Loucy (cell line): Measurements from ENCODE around the gene SHROOM4.

Experiments
- H2AFZ ChIP-seq: fragments of 200-600 bp; sonication (generic); 2 replicates; pipeline ENCODE4 v1.6.0; 2016; ENCODE audit warnings: antibody characterized with exemption, mild to moderate bottlenecking, low read length, moderate library complexity
- H3F3A ChIP-seq: fragments of 200-600 bp; 2 replicates; pipeline ENCODE4 v1.6.0; 2016; ENCODE audit warnings: antibody characterized with exemption, low read depth, mild to moderate bottlenecking
- H3K27me3 ChIP-seq: fragments of 200-600 bp; sonication (generic); 2 replicates; pipeline ENCODE4 v1.6.1; 2014; ENCODE audit warnings: low read length, mild to moderate bottlenecking; ENCODE audit not compliant: insufficient read depth, poor library complexity, severe bottlenecking
- H3K36me3 ChIP-seq: fragments of 200-600 bp; sonication (generic); 2 replicates; pipeline ENCODE4 v1.6.1; 2016; ENCODE audit warnings: low read length; ENCODE audit not compliant: insufficient read depth
- H3K4me1 ChIP-seq: fragments of 200-600 bp; sonication (generic); 2 replicates; pipeline ENCODE4 v1.5.1; 2014; ENCODE audit warnings: low read length, mild to moderate bottlenecking; ENCODE audit not compliant: insufficient read depth, poor library complexity, severe bottlenecking
- H3K4me2 ChIP-seq: fragments of 200-600 bp; sonication (generic); 2 replicates; pipeline ENCODE4 v1.6.0; 2014; ENCODE audit warnings: antibody characterized with exemption, low read length, low read depth, mild to moderate bottlenecking; ENCODE audit not compliant: poor library complexity, severe bottlenecking
- H3K4me3 ChIP-seq: fragments of 200-600 bp; sonication (generic); 2 replicates; pipeline ENCODE4 v1.5.1; 2014; ENCODE audit warnings: low read length, mild to moderate bottlenecking, mixed read lengths; ENCODE audit not compliant: poor library complexity, severe bottlenecking
- H3K79me2 ChIP-seq: fragments of 200-600 bp; sonication (generic); 2 replicates; pipeline ENCODE4 v1.6.1; 2014; ENCODE audit warnings: low read length; ENCODE audit not compliant: insufficient read depth
- H3K9ac ChIP-seq: fragments of 200-600 bp; sonication (generic); 2 replicates; pipeline ENCODE4 v1.6.0; 2014; ENCODE audit warnings: mild to moderate bottlenecking, low read depth, low read length, moderate library complexity; ENCODE audit not compliant: poor library complexity, severe bottlenecking
- H3K9me2 ChIP-seq: fragments of 200-600 bp; sonication (generic); replicated peaks from 2 replicates; pipeline ENCODE4 v1.6.1; 2016; ENCODE audit warnings: low read depth, low read length, mixed read lengths
- H3K9me3 ChIP-seq: fragments of 200-600 bp; sonication (generic); 2 replicates; pipeline ENCODE4 v1.6.1; 2014; ENCODE audit warnings: mild to moderate bottlenecking, antibody characterized with exemption, low read length, low read depth; ENCODE audit not compliant: insufficient read depth
- H4K20me1 ChIP-seq: fragments of 200-600 bp; sonication (generic); 2 replicates; pipeline ENCODE4 v1.6.0; 2014; ENCODE audit warnings: antibody characterized with exemption, low read length, mild to moderate bottlenecking; ENCODE audit not compliant: insufficient read depth, poor library complexity, severe bottlenecking
- CTCF ChIP-seq: fragments of 200-600 bp; sonication (generic); conservative IDR thresholded peaks from 2 replicates; pipeline ENCODE4 v1.5.1; 2014; ENCODE audit warnings: mild to moderate bottlenecking, antibody characterized with exemption, low read length
- EZH2phosphoT487 ChIP-seq: fragments of 200-600 bp; IDR thresholded peaks from 2 replicates; pipeline ENCODE4 v1.6.1; 2018; ENCODE audit warnings: antibody characterized with exemption, mild to moderate bottlenecking, moderate library complexity, borderline replicate concordance

The SHROOM4 gene

DNA sequence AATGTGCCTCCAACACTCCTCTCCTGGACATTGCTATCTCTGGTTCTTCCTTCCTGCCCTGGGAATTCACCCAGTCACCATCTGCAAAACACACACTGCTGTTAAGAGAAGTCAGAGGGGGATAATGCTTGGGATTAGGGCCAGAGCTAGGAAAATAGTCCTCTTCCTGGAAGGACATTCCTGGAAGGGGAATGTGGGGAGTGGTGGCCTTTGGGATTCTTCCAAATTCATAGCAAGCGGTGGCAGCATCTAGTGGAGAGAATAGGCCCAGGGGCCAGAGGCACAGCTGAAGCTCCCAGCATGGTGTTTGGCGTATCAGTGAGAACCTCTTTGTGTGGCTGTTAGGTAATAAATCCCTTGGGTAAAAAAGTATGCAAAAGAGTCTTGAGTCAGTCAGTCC is 34.3 kb downstream of the SHROOM4 start:
- Histone ChIP-seq H3F3A (no peaks in the 10 kb centered on the region), H2AFZ (no peak overlapping the region), H3K4me1 (no peaks in the 10 kb centered on the region), H3K4me3 (no peak overlapping the region), H3K9ac (no peak overlapping the region), H3K4me2 (no peak overlapping the region), H3K36me3 (no peaks in the 10 kb centered on the region), H4K20me1 (no peaks in the 10 kb centered on the region), H3K9me3 (no peaks in the 10 kb centered on the region), H3K79me2 (no peaks in the 10 kb centered on the region), H3K27me3 (no peaks in the 10 kb centered on the region), H3K9me2 (no peaks in the 10 kb centered on the region)
- no peak for TF ChIP-seq EZH2phosphoT487
- no peak for TF ChIP-seq CTCF

DNA sequence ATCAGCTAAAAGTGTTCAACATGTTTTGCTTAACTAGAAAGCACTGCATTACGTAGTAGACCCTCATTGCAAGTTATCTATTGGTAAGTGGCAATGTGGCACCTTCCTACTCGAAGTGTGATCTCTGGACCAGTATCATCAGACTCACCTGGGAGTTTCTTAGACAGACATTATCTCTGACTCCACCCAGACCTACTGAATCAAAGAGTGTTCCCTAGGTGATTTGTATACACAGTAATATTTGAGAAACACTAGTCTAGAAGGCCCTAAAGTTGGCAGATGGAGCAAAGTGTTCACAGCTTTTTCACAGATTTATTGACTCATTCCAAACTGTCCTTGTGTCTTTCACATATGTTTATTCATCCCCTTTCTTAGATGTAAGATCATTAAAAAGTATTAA is 35.7 kb downstream of the SHROOM4 start:
- Histone ChIP-seq H3F3A (no peaks in the 10 kb centered on the region), H3K9me3 (no peaks in the 10 kb centered on the region), H3K36me3 (no peaks in the 10 kb centered on the region), H2AFZ (no peak overlapping the region), H3K4me2 (no peak overlapping the region), H3K4me1 (no peaks in the 10 kb centered on the region), H4K20me1 (no peaks in the 10 kb centered on the region), H3K4me3 (no peak overlapping the region), H3K79me2 (no peaks in the 10 kb centered on the region), H3K27me3 (no peaks in the 10 kb centered on the region), H3K9me2 (no peaks in the 10 kb centered on the region), H3K9ac (no peak overlapping the region)
- TF ChIP-seq EZH2phosphoT487 (no peak), CTCF (no peak)

DNA sequence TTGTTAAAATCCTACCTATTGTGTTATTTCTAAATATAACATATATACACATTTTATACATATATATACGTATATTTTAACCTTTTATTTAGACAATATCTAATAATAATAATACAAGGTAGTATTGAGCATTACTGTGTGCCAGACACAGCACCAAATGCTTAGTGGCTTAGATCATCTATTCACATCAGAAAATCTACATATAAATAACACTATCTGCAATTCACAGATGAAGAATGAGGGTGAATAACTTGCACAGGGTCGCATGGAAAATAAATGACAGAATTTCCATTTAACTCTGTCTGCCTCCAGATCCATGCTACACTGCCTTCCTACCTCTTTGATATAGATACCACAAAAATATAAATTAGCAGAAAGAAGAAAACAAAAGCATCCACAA is 37.7 kb downstream of the SHROOM4 start:
- Histone ChIP-seq H3K4me1 (no peaks in the 10 kb centered on the region), H3K9me2 (no peaks in the 10 kb centered on the region), H2AFZ (no peak overlapping the region), H3F3A (no peaks in the 10 kb centered on the region), H4K20me1 (no peaks in the 10 kb centered on the region), H3K9me3 (no peaks in the 10 kb centered on the region), H3K36me3 (no peaks in the 10 kb centered on the region), H3K9ac (no peak overlapping the region), H3K27me3 (no peaks in the 10 kb centered on the region), H3K4me2 (no peak overlapping the region), H3K4me3 (no peak overlapping the region), H3K79me2 (no peaks in the 10 kb centered on the region)
- TF ChIP-seq EZH2phosphoT487 (no peak), CTCF (no peak)
